Sigmoid colon (tissue), 4 donors: ENCODE results near the gene AATF.

ENCODE experiments used
- CTCF ChIP-seq, 4 experiments: fragments of 450-650 bp in 3 of 4; fragments of 200-600 bp in 1 of 4; IDR thresholded peaks; one replicate each; pipeline ENCODE4 v1.5.1; 2016 to 2019; ENCODE audit warnings: antibody characterized with exemption in 4 of 4, mild to moderate bottlenecking in 3 of 4, moderate library complexity in 2 of 4
- EP300 ChIP-seq, 4 donors: sonication (generic); formaldehyde crosslinking; IDR thresholded peaks; one replicate each; pipeline ENCODE4 v1.6.1; 2017; ENCODE audit warnings: antibody characterized with exemption in 4 of 4
- POLR2A ChIP-seq, 2 donors: fragments of 450-650 bp; IDR thresholded peaks; one replicate each; pipeline ENCODE4 v1.6.1; 2016; ENCODE audit warnings: antibody characterized with exemption in 2 of 2, mild to moderate bottlenecking in 2 of 2, moderate library complexity in 2 of 2

- no peak for TF ChIP-seq CTCF (IDR thresholded peaks at IDR 0.05)
- TF ChIP-seq POLR2A (IDR thresholded peaks at IDR 0.05): no peak
- TF ChIP-seq EP300 (IDR thresholded peaks at IDR 0.05): no peak
These were observed 23.5 kb downstream of the AATF start for GRCh38 chr17:36972186-36972700.
